GM12891 (cell line): ENCODE results near the gene PNLDC1.
"Not testable (repeated sequence)": the region's sequence is repeated elsewhere in the genome, so short reads cannot be mapped to it uniquely, and the experiment has no call there.

Experiments
- PAX5 ChIP-seq: IDR thresholded peaks from 2 replicates; pipeline ENCODE4 v1.6.1; 2011; ENCODE audit warnings: low read length, moderate library complexity, mild to moderate bottlenecking; ENCODE audit not compliant: insufficient read depth, severe bottlenecking
- SPI1 ChIP-seq: IDR thresholded peaks from 2 replicates; pipeline ENCODE4 v1.6.1; 2011; ENCODE audit warnings: low read depth, low read length, control low read depth
- TAF1 ChIP-seq: IDR thresholded peaks from 2 replicates; pipeline ENCODE4 v1.6.1; 2011; ENCODE audit warnings: low read depth, low read length, control low read depth

DNA sequence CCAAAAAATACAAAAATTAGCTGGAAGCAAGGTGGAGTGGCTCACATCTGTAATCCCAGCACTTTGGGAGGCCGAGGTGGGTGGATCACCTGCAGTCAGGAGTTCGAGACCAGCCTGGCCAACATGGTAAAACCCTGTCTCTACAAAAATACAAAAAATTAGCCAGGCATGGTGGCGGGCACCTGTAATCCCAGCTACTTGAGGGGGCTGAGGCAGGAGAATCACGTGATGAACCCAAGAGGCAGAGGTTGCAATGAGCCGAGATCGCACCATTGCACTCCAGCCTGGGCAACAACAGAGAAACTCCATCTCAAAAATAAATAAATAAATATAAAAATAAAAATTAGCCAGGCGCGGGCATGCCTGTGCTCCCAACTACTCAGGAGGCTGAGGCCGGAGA, 24.6 kb downstream of the PNLDC1 start:
- TF ChIP-seq TAF1, PAX5, SPI1: not testable (repeated sequence)
